ENCODE data around the gene PDE1C.

- TF ChIP-seq POLR2A (IDR thresholded peaks at IDR 0.05): no peak
- no peak for TF ChIP-seq CTCF (IDR thresholded peaks at IDR 0.05)
Observed at GRCh38 chr7:31939076-31939475, 131.1 kb downstream of the PDE1C start.
